GM04504 (cell line): ENCODE measurements around the gene LHX3.

Experiments used
- DNase-seq: peaks from one replicate; pipeline ENCODE4 v3.0.0-alpha.2; 2012; ENCODE audit warnings: low read depth

Gene LHX3

GRCh38 chr9:136192289-136193126 is 12.4 kb downstream of the LHX3 start:
- DNase-seq = no peak

- DNase-seq = no peak
Measured at GRCh38 chr9:136191960-136192286, 13.0 kb downstream of the LHX3 start.

- no peak for DNase-seq
Measured at GRCh38 chr9:136191099-136191959, 13.6 kb downstream of the LHX3 start.

- no peak for DNase-seq
Measured at GRCh38 chr9:136190656-136191055, 14.3 kb downstream of the LHX3 start.

GRCh38 chr9:136190237-136190601 is 14.7 kb downstream of the LHX3 start:
- no peak for DNase-seq

GRCh38 chr9:136189394-136190236 is 15.3 kb downstream of the LHX3 start:
- DNase-seq = no peak

GRCh38 chr9:136187683-136188586 is 17.0 kb downstream of the LHX3 start:
- no peak for DNase-seq

- no peak for DNase-seq
Measured at GRCh38 chr9:136187197-136187596, 17.7 kb downstream of the LHX3 start.

- DNase-seq = no peak
Measured at GRCh38 chr9:136186386-136186785, 18.5 kb downstream of the LHX3 start.

GRCh38 chr9:136185596-136186366 is 19.1 kb downstream of the LHX3 start:
- no peak for DNase-seq

GRCh38 chr9:136185066-136185465 is 19.9 kb downstream of the LHX3 start:
- DNase-seq = no peak

- no peak for DNase-seq
Measured at GRCh38 chr9:136182850-136183422, 22.0 kb downstream of the LHX3 start.

GRCh38 chr9:136182420-136182787 is 22.5 kb downstream of the LHX3 start:
- DNase-seq = no peak

GRCh38 chr9:136181784-136182419 is 23.0 kb downstream of the LHX3 start:
- DNase-seq = no peak

GRCh38 chr9:136180586-136180985 is 24.3 kb downstream of the LHX3 start:
- DNase-seq = no peak

GRCh38 chr9:136179761-136180160 is 25.2 kb downstream of the LHX3 start:
- DNase-seq = no peak

- DNase-seq = no peak
Measured at GRCh38 chr9:136179101-136179616, 25.8 kb downstream of the LHX3 start.

GRCh38 chr9:136178773-136179075 is 26.2 kb downstream of the LHX3 start:
- DNase-seq = no peak

- no peak for DNase-seq
Measured at GRCh38 chr9:136178061-136178772, 26.7 kb downstream of the LHX3 start.
